HG02678 (cell line): ENCODE results near the gene SLX1A.
"Not testable (repeated sequence)": the region's sequence is repeated elsewhere in the genome, so short reads cannot be mapped to it uniquely, and the experiment has no call there.

Source experiments
- ATAC-seq: cut with Tn5 transposase; IDR thresholded peaks from one replicate; pipeline ENCODE4 v1.9.1; 2021; ENCODE audit warnings: mild to moderate bottlenecking, moderate library complexity; ENCODE audit not compliant: unreplicated experiment

SLX1A gene

DNA sequence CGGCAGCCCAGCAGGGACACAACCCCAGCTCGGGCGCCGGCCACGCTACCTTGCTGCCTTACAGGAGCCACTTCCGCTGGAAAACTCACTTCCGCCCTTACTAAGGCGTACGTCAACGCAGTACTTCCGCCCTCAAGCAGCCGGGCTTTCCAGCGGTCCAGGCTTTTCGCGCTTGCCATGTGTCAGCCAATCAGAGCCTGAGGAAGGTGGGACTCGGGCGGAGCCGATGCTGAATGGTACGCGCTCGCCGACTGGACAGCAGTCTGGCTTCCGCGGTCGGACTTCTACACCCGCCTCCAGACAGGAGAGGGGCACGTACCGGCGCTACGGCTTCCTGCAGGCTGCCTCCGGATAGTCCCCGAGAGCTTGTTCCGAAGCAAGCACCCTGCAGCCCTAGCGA, at the start of gene SLX1A, which contains the start of gene BOLA2B:
TSS of gene SLX1A (plus strand) at position 261 of the 400 bp plus-strand sequence. CDS start 210 bp downstream, outside the sequence.
TSS of gene BOLA2B (minus strand) at position 52 of the 400 bp plus-strand sequence. CDS start 71 bp downstream, outside the sequence.
- peak; percentile 88 for ATAC-seq

DNA sequence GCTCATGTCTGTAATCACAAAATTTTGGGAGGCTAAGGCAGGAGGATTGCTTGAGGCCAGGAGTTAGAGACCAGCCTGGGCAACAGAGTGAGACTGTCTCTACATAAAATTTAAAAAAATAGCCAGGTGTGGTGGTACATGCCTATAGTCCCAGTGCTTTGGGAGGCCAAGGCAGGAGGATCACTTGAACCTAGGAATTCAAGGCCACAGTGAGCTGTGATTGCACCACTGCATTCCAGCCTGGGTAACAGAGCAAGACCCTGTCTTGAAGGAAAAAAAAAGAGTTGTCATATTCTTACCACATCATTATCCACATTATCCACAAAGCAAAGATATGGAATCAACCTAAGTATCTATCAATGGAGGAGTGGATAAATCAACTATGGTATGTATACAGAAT, 49.7 kb upstream of the SLX1A start:
- no peak for ATAC-seq

DNA sequence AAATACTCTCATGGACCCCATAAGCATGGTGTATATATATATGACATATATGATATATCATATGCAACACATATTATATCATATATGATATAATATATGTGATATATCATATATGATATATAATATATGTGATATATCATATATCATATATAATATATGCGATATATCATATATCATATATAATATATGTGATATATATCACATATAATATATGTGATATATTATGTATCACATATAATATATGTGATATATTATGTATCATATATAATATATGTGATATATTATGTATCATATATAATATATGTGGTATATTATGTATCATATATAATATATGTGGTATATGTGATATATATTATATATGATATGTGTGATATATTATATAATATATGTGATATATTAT, 48.8 kb upstream of the SLX1A start:
- no peak for ATAC-seq

DNA sequence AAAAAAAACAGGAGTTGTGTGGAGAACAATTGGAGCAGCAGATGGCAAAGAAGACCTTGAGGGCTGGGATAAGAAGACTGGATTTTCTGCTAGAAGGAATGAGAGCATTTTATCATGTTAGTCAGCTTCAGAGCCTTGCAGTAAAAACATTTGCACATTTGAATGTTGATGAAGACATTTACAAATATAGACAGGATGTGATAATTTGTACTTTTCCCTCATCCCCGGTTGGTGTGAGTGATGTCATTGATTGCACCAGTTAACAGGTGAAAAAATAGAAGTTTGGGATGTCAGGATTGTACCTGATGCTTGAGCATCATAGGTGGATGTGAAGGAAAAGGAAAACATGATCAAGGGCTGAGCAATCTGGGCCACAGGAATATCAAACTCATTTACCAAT, 48.0 kb upstream of the SLX1A start:
- no peak for ATAC-seq

DNA sequence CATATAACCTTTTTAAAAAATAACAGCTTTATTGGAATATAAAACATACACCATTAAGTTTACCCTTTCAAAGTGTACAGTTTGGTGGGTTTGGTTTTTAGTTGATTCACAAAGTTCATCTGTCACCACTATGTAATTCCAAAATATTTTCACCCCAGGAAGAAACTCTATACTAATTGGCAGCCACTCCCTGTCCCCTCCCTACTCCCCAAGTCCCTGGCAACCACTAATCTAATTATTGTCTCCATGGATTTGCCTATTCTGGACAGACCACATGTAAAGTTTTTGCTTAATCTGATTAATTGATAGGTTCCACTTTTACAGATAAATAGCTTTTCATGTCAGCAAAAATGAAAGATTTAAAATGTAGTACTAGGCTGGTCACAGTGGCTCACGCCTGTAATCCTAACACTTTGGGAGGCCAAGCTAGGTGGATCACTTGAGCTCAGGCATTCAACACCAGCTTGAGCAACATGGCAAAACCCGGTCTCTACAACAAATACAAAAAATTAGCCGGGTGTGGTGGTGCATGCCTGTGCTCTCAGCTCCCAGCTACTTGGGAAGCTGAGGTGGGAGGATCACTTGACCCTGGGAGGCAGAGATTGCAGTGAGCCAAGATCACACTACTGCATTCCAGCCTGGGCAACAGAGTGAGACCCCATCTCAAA, 45.7 kb upstream of the SLX1A start:
- no peak for ATAC-seq

DNA sequence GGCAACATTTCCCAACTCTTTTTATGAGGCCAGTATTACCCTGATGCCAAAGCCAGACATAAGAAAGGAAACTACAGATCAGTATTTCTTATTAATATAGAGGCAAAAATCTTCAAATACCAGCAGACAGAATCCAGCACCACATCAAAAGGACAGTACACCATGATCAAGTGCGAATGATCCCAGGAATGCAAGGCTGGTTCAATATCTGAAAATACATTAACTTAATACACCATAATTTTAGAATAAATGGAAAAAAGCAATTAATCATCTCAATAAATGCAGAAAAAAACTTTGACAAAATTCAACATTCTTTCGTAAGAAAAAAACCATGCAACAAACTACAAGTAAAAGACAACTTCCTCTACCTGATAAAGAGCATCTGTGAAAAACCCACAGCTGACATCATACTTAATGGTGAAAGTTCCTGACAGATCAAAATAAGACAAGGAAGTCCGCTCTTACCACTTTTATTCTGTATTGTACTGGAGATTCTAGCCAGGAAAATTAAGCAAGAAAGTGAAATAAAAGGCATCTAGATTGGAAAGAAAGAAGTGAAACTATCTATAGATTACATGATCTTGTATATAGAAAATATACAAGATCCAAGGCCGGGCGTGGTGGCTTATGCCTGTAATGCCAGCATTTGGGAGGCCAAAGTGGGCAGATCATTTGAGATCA, 44.3 kb upstream of the SLX1A start:
- ATAC-seq, result no peak

DNA sequence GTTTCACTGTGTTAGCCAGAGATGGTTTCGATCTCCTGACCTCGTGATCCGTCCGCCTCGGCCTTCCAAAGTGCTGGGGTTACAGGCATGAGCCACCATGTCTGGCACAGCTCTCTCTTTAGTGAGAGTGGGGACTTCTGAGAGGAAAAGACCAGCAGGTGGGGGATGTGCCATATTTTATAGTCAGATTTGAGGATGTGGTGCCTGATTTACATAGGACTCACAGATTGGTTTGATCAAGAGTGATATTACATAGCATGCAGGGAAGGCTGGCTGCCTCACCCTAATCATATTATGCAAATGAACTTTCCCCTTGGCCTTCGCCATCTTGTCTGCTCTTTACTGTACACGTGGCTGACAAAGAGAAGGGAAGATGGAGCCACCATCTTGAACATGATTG, 42.6 kb upstream of the SLX1A start:
- ATAC-seq, result no peak

DNA sequence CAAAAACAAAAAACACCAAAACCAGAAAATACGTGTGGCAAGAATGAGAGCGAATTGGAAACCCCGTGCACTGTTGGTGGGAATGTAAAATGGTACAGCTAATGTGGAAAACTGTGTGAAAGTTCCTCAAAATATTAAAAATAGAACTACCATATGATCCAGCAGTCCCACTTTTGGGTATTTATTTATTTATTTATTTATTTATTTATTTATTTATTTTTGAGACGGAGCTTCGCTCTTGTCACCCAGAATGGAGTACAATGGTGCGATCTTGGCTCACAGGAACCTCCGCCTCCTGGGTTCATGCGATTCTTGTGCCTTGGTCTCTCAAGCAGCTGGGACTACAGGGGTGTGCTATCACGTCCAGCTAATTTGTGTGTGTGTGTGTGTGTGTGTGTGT, 41.2 kb upstream of the SLX1A start:
- no peak for ATAC-seq

DNA sequence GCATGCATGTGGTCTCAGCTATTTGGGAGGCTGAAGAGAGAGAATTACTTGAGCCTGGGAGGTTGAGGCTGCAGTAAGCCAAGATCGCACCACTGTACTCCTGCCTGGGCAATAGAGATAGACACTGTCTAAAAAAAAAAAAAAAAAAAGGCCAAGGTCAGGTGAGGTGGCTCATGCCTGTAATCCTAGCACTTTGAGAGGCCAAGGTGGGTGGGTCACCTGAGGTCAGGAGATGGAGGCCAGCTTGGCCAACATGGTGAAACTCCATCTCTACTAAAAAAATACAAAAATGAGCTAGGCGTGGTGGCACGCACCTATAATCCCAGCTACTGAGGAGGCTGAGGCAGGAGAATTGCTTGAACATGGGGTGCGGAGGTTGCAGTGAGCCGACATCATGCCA, 38.5 kb upstream of the SLX1A start:
- ATAC-seq, result no peak

DNA sequence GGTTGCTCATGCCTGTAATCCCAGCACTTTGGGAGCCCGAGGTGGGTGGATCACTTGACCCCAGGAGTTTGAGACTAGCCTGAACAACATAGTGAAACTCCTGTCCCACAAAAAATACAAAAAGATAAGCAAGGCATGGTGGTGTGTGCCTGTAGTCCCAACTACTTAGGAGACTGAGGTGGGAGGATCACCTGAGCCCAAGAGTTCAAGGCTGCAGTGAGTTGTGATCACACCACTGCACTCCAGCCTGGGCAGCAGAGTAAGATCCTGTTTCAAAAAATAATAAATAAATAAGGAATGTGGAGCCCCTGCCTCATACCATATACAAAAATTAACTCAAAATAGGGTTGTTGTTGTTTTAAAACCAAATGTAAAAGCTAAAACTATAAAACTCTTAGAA, 36.5 kb upstream of the SLX1A start:
- ATAC-seq, result no peak

DNA sequence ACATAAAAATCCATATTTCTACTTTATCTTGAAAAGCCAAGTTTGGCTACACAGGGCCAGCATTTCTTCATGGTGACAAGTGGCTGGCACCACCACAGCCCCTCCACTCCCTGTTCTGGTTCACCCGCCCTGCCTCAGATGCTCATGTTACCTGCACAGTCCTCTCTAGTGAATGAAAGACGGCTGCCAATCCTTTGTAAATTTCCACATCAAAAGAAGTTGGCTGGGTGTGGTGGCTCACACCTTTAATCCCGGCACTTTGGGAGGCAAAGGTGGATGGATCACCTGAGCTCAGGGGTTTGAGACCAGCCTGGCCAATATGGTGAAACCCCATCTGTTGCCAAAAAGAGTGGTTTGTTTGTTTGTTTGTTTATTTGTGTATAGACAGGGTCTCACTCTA, 30.1 kb upstream of the SLX1A start:
- ATAC-seq, result no peak

DNA sequence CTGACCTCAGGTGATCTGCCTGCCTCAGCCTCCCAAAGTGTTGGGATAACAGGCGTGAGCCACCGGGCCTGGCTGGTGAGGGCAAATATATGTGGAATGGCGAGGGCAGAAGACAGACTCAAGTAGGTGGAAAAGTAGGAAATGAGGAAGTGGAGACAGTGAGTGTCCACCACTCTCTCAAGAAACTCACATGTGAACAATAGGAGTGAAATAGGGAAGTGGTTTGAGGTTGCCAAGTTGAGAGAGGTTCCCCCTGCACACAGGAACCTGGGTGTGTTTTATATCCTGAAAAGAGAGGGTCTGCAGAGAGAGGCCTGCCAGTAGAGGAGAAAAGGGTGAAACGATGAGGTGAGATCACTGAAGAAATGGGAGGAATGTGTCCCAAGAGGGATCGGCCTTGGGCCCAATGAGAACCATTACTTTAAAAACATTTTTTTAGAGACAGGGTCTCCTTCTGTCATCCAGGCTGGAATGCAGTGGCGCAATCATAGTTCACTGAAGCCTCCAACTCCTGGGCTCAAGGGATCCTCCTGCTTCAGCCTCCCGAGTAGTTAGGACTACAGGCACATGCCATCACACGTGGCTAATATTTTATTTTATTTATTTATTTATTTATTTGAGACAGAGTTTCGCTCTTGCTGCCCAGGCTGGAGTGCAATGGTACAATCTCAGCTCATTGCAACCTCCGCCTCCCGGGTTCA, 27.3 kb upstream of the SLX1A start:
- no peak for ATAC-seq

DNA sequence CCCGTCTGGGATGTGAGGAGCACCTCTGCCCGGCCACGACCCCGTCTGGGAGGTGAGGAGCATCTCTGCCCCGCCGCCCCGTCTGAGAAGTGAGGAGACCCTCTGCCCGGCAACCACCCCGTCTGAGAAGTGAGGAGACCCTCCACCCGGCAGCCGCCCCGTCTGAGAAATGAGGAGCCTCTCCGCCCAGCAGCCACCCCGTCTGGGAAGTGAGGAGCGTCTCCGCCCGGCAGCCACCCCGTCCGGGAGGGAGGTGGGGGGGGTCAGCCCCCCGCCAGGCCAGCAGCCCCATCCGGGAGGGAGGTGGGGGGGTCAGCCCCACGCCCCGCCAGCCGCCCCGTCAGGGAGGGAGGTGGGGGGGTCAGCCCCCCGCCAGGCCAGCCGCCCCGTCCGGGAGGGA, 24.9 kb upstream of the SLX1A start:
- ATAC-seq, result not testable (repeated sequence)

DNA sequence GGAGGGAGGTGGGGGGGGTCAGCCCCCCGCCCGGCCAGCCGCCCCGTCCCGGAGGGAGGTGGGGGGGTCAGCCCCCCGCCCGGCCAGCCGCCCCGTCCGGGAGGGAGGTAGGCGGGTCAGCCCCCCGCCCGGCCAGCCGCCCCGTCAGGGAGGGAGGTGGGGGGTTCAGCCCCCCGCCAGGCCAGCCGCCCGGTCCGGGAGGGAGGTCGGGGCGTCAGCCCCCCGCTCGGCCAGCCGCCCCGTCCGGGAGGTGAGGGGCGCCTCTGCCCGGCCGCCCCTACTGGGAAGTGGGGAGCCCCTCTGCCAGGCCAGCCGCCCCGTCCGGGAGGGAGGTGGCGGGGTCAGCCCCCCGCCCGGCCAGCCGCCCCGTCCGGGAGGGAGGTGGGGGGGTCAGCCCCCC, 24.3 kb upstream of the SLX1A start:
- not testable (repeated sequence) for ATAC-seq

DNA sequence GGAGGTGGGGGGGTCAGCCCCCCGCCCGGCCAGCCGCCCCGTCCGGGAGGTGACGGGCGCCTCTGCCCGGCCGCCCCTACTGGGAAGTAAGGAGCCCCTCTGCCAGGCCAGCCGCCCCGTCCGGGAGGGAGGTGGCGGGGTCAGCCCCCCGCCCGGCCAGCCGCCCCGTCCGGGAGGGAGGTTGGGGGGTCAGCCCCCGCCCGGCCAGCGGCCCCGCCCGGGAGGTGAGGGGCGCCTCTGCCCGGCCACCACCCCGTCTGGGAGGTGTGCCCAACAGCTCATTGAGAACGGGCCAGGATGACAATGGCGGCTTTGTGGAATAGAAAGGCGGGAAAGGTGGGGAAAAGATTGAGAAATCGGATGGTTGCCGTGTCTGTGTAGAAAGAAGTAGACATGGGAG, 23.5 kb upstream of the SLX1A start:
- not testable (repeated sequence) for ATAC-seq

DNA sequence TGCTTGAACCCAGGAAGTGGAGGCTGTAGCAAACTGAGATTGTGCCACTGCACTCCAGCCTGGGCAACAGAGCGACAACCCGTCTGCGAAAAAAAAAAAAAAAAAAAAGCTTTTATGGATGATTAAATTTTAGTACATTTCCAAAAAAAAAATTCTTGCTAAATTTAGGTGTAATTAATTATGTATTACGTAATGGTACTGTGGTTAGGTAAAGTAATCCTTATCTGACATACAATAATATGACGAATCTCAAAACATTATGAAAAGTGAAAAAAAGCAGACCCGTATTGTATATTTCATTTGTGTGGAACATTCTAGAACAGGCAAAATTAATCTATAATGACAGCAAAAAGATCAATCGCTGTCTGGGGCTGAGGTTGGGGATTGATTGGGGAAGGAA, 20.6 kb upstream of the SLX1A start:
- ATAC-seq, result no peak

DNA sequence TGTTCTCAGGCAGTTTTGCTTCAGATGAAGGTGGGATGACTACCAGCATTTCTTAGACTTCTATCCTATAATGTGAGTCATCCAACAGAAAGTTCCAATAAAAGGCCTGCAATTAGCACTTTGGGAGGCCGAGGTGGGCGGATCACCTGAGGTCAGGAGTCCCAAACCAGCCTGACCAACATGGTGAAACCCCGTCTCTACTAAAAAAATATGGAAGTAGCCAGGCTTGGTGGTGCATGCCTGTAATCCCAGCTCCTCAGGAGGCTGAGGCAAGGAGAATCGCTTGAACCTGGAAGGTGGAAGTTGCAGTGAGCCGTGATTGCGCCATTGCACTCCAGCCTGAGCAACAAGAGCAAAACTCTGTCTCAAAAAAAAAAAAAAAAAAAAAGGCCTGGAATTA, 16.8 kb upstream of the SLX1A start:
- not testable (repeated sequence) for ATAC-seq

DNA sequence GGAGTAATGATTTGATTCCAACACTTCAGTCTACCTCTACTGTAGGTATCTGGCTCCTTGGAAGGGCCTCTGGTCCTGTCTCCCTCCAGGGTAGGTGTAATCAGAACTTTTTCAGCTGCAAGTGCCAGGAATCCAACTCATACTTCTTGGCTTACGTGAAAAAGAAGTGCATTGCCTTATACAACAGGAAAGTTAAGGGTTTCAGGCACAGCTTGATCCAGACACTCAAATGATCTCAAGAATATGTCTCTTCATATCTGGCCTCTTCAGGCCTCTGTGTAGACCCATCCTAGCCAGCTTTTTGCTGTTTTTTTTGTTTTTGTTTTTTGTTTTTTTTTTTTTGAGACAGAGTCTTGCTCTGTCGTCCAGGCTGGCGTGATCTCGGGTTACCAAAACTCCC, 14.5 kb upstream of the SLX1A start:
- ATAC-seq, result no peak

DNA sequence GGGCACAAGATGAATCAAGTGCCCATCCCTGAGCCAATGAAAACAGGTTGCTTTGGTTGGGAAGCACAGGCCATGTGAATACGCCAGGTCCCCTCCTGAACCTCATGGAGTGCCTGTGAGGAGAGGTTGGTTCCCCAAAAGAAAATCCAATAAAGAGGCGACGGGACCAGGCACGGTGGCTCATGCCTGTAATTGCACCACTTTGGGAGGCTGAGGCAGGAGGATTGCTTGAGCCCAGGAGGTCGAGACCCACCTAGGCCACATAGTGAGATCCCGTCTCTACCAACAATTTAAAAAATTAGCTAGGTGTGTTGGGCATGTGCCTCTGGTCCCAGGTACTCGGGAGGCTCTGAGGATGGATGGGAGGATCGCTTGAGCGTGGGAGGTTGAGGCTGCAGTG, 13.7 kb upstream of the SLX1A start:
- ATAC-seq, result no peak

DNA sequence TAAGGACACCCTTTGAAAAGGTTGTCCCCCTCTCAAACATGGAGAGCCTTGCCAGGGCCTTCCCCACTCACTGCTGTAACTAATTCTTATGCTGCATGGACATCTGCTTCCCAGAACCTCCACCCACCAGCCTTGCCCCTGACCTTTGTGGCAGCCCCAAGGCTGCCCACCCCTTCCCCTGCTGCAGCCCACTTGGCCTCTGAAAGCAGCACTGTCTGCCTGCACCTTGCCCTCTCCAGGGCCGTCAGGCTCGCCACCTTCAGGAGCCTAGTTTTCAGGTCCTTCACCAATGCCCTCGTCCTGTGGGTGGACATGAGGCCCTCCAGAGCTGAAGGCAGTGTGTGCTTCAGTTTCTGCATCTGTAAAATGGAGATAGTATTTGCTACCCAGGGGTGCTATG, 12.9 kb upstream of the SLX1A start:
- ATAC-seq, result no peak

DNA sequence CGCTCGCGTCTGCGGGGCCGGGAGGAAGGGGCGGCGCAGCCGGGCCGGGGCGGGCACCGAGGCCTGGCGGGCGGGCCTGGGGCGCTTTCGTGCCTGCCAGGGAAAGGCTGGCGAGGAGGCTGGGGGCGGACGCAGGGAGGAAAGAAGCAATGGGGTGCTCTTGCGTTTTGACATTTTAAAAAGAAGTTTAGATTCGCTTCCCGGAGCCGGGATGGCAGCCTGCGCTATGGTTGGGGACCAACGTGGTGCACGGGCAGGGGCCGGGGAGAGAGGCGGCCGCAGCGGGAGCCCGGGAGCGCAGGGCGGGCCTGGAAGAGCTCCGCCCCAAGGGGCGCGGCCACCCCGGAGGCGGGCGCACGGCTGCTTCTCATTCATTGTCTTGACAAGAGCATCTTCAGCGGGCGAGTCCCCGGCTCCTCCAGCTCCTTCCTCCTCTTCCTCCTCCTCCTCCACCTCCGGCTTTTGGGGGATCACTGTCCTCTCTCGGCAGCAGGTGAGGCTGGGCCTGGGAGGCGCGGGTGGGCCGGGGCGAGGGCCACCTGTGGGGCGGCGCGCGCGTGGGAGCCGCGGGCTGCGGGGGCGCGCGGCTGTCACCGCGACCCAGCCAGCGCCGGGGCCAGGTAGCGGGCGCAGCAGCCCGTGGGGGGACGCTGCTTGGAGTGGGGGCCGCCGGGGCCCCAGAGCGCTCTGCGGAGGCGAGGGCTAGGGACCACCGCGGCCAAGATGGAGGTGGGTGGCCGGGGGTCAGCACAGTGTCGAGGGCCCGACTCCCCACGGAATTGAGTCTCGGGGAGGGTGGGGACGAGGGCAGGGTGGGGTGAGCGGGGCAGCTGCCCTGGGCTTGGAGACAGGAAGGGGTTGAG, 10.2 kb upstream of the SLX1A start, which contains the start of gene CORO1A:
TSS of gene CORO1A (plus strand) at position 370 of the 863 bp plus-strand sequence. CDS start 1,608 bp downstream, outside the sequence.
- peak; percentile 53 for ATAC-seq
